B cell (primary cell): ENCODE results near the gene PDCD11. TPM values are rescaled to one million over a fixed set of nuclear protein-coding genes. Genes with fewer than 3 reads are reported as not detected.
"Not testable (repeated sequence)": the region's sequence is repeated elsewhere in the genome, so short reads cannot be mapped to it uniquely, and the experiment has no call there.

Experiments used
- ATAC-seq: fragments of 200-7000 bp; cut with Tn5 transposase; one replicate; pipeline ENCODE4 v1.10.0; 2021; ENCODE audit warnings: low read depth, mild to moderate bottlenecking, moderate number of reproducible peaks, moderate library complexity
- CTCF ChIA-PET: fragments of 350-600 bp; sonication (Branson Sonifier 250); formaldehyde crosslinking; loops from one replicate; lab custom pipeline; 2021; ENCODE audit warnings: antibody characterized with exemption, inconsistent platforms; lab: Charles Lee
- POLR2A ChIA-PET: fragments of 350-600 bp; sonication (Branson Sonifier 250); formaldehyde crosslinking; loops from one replicate; lab custom pipeline; 2021; ENCODE audit warnings: antibody characterized with exemption; lab: Charles Lee
- DNase-seq: peaks from one replicate; pipeline ENCODE4 v3.0.0; 2013
- H2AFZ ChIP-seq: 2 replicates; pipeline ENCODE4 v1.6.1; 2012; ENCODE audit warnings: mild to moderate bottlenecking, low read depth, low read length; ENCODE audit not compliant: insufficient read depth, poor library complexity, severe bottlenecking
- H3K27ac ChIP-seq, 2 donors: 1 replicate in 1 of 2; 2 replicates in 1 of 2; pipeline ENCODE4 v1.5.1; 2012 to 2013; ENCODE audit warnings: low read length in 2 of 2, mild to moderate bottlenecking in 2 of 2, moderate library complexity in 1 of 2
- H3K27me3 ChIP-seq, 4 experiments: fragments of 200-600 bp in 1 of 4; sonication (generic) in 1 of 4; replicated peaks in 1 of 4; 1 replicate in 2 of 4; 2 replicates in 2 of 4; pipeline versions ENCODE4 v1.6.1 to v1.7.0; 2013 to 2016; ENCODE audit warnings: low read length in 3 of 4, mild to moderate bottlenecking in 2 of 4, mixed read lengths in 1 of 4, moderate library complexity in 1 of 4; ENCODE audit not compliant: insufficient read depth in 4 of 4, control insufficient read depth in 3 of 4; ENCODE audit errors: control extremely low read depth in 1 of 4
- H3K36me3 ChIP-seq, 2 experiments: replicated peaks in 1 of 2; 1 replicate in 1 of 2; 2 replicates in 1 of 2; pipeline versions ENCODE4 v1.6.1 to v1.7.1; 2013; ENCODE audit warnings: low read length in 1 of 2; ENCODE audit not compliant: insufficient read depth in 2 of 2, control insufficient read depth in 1 of 2; ENCODE audit errors: control extremely low read depth in 1 of 2, extremely low read depth in 1 of 2
- H3K4me1 ChIP-seq, 2 donors: fragments of 200-600 bp in 1 of 2; sonication (generic) in 1 of 2; 1 replicate in 1 of 2; 2 replicates in 1 of 2; pipeline versions ENCODE4 v1.5.1 to v1.6.1; 2013 to 2017; ENCODE audit warnings: low read length in 2 of 2; ENCODE audit not compliant: control insufficient read depth in 2 of 2, insufficient read depth in 2 of 2
- H3K4me2 ChIP-seq: replicated peaks from 2 replicates; pipeline ENCODE3; 2012; ENCODE audit warnings: mild to moderate bottlenecking, low read depth, low read length; ENCODE audit not compliant: poor library complexity, severe bottlenecking
- H3K4me3 ChIP-seq, 5 experiments: fragments of 200-600 bp in 1 of 5; sonication (generic) in 1 of 5; 1 replicate in 3 of 5; 2 replicates in 2 of 5; pipeline versions ENCODE4 v1.5.1 to v1.7.0; 2011 to 2016; ENCODE audit warnings: low read length in 4 of 5, mild to moderate bottlenecking in 4 of 5, low read depth in 2 of 5, control low read depth in 1 of 5, moderate library complexity in 1 of 5; ENCODE audit not compliant: insufficient read depth in 1 of 5; ENCODE audit errors: control extremely low read depth in 1 of 5, extremely low read depth in 1 of 5
- H3K79me2 ChIP-seq: fragments of 200-600 bp; sonication (generic); one replicate; pipeline ENCODE4 v1.6.0; 2016; ENCODE audit warnings: low read length; ENCODE audit not compliant: control insufficient read depth, insufficient read depth
- H3K9ac ChIP-seq: fragments of 200-600 bp; sonication (generic); 2 replicates; pipeline ENCODE4 v1.6.1; 2017; ENCODE audit warnings: mild to moderate bottlenecking, low read length, moderate library complexity
- H3K9me3 ChIP-seq, 3 donors: one replicate each; pipeline versions ENCODE4 v1.6.1 to v1.7.1; 2013; ENCODE audit warnings: low read length in 2 of 3; ENCODE audit not compliant: control insufficient read depth in 2 of 3, insufficient read depth in 1 of 3; ENCODE audit errors: control extremely low read depth in 1 of 3
- H4K20me1 ChIP-seq: 2 replicates; pipeline ENCODE4 v1.6.0; 2012; ENCODE audit warnings: mild to moderate bottlenecking, low read length; ENCODE audit not compliant: insufficient read depth, control insufficient read depth, poor library complexity, severe bottlenecking
- H3K27ac Mint-ChIP-seq: one replicate; pipeline ENCODE4 v1.8.0; 2021; ENCODE audit warnings: mixed read lengths
- H3K27me3 Mint-ChIP-seq: one replicate; pipeline ENCODE4 v1.8.0; 2021; ENCODE audit warnings: mixed read lengths
- H3K4me1 Mint-ChIP-seq: one replicate; pipeline ENCODE4 v1.8.0; 2021; ENCODE audit warnings: mixed read lengths
- H3K4me3 Mint-ChIP-seq: one replicate; pipeline ENCODE4 v1.8.0; 2021; ENCODE audit warnings: mixed read lengths
- H3K9me3 Mint-ChIP-seq: one replicate; pipeline ENCODE4 v1.8.0; 2022; ENCODE audit warnings: mixed read lengths; ENCODE audit not compliant: insufficient read depth
- EZH2 ChIP-seq: IDR thresholded peaks from 2 replicates; pipeline ENCODE4 v1.6.1; 2012; ENCODE audit warnings: borderline replicate concordance, low read depth, mild to moderate bottlenecking, moderate library complexity, low read length; ENCODE audit not compliant: insufficient read depth, poor library complexity, severe bottlenecking
- WGBS: methylation state at CpG from one replicate; pipeline ENCODE4 v1.1.5; 2013; ENCODE audit warnings: missing lambda C conversion rate; ENCODE audit not compliant: insufficient coverage; 5-methylcytosine and 5-hydroxymethylcytosine counted together
- intact Hi-C: fragments of 100-400 bp; cut with micrococcal nuclease; formaldehyde crosslinking; loops from one replicate; pipeline ENCODE4 v1.10.0; 2022
- polyA plus RNA-seq: library from polyadenylated mRNA; depleted of rRNA; stranded (reverse); fragments of >200 nt; gene quantifications from 2 replicates; pipeline ENCODE4 v1.2.3, GENCODE V29; 2012
- total RNA-seq, 2 donors: library from RNA; stranded (reverse); fragments of 120-200 nt in 1 of 2; gene quantifications; 1 replicate in 1 of 2; 2 replicates in 1 of 2; pipeline versions ENCODE4 v1.2.3 to v1.2.4, GENCODE V29; 2013 to 2022
- TF ChIP-seq, protein P1 (sequence below): fragments of 200-600 bp; IDR thresholded peaks from one replicate; pipeline ENCODE4 v1.8.0; 2022; ENCODE audit warnings: antibody characterized with exemption, mild to moderate bottlenecking

Gene PDCD11
- total and polyA plus RNA-seq, 2 donors (not counting 1 experiment from before 2014, with no cell fraction given): 15.9 to 42.3 TPM

- DNase-seq, H3K79me2 ChIP-seq, H4K20me1 ChIP-seq, H3K9ac ChIP-seq, H3K4me2 ChIP-seq, H3K27ac Mint-ChIP-seq, H3K27me3 Mint-ChIP-seq, H3K27me3 ChIP-seq, H2AFZ ChIP-seq, H3K9me3 ChIP-seq, H3K9me3 Mint-ChIP-seq, H3K36me3 ChIP-seq, H3K4me3 ChIP-seq, H3K27ac ChIP-seq, ATAC-seq, H3K4me3 Mint-ChIP-seq: not testable (repeated sequence)
- H3K4me1 ChIP-seq: peaks cover 10 to 17% of the 10 kb centered on the region in 2 donors
- POLR2A ChIA-PET: interaction anchor here (0.7 kb wide), 1 partner anchor 70 kb away, joined by 4 read pairs; no protein-coding TSS in a partner anchor
- peaks cover 23% of the 10 kb centered on the region for H3K4me1 Mint-ChIP-seq
- CTCF ChIA-PET: interaction anchor here (1.0 to 12.2 kb wide), 8 partner anchors 12 to 571 kb away, joined by 3 to 345 read pairs (median 10); partner anchors contain the start of gene CALHM2
- intact Hi-C loops: loop anchor here (10.0 kb wide), 1 partner anchor 652 kb away; the partner anchor contains the start of gene CYP17A1
- 96% methylated on average over 6 of the region's 8 CpGs for WGBS
These were observed 90.4 kb downstream of the PDCD11 start for GRCh38 chr10:103486635-103487409.

- no peak overlapping the region for H2AFZ ChIP-seq
- no peak overlapping the region for H3K4me3 ChIP-seq
- H3K9me3 ChIP-seq: no peaks in the 10 kb centered on the region
- Mint-ChIP-seq H3K27me3 (peaks cover 11% of the 10 kb centered on the region), H3K27ac (no peak overlapping the region), H3K9me3 (no peaks in the 10 kb centered on the region), H3K4me3 (no peak overlapping the region), H3K4me1 (peaks cover 21% of the 10 kb centered on the region)
- ATAC-seq (no peak), DNase-seq (no peak)
- POLR2A ChIA-PET: interaction anchor here (0.7 kb wide), 1 partner anchor 70 kb away, joined by 4 read pairs; no protein-coding TSS in a partner anchor
- no peak overlapping the region for H3K27ac ChIP-seq
- WGBS: 86% methylated on average over 1 of the region's 2 CpGs
- H3K79me2 ChIP-seq: no peaks in the 10 kb centered on the region
- no peak for TF ChIP-seq EZH2
- TF ChIP-seq, protein P1, sequence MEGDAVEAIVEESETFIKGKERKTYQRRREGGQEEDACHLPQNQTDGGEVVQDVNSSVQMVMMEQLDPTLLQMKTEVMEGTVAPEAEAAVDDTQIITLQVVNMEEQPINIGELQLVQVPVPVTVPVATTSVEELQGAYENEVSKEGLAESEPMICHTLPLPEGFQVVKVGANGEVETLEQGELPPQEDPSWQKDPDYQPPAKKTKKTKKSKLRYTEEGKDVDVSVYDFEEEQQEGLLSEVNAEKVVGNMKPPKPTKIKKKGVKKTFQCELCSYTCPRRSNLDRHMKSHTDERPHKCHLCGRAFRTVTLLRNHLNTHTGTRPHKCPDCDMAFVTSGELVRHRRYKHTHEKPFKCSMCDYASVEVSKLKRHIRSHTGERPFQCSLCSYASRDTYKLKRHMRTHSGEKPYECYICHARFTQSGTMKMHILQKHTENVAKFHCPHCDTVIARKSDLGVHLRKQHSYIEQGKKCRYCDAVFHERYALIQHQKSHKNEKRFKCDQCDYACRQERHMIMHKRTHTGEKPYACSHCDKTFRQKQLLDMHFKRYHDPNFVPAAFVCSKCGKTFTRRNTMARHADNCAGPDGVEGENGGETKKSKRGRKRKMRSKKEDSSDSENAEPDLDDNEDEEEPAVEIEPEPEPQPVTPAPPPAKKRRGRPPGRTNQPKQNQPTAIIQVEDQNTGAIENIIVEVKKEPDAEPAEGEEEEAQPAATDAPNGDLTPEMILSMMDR: no peak
- H3K4me2 ChIP-seq: no peak overlapping the region
- CTCF ChIA-PET: interaction anchor here (3.2 to 12.2 kb wide), 3 partner anchors 35 to 71 kb away, joined by 25 to 345 read pairs (median 34); partner anchors contain the start of gene CALHM2
- H3K4me1 ChIP-seq: peaks cover 10 to 17% of the 10 kb centered on the region in 2 donors
- intact Hi-C loops: loop anchor here (10.0 kb wide), 1 partner anchor 653 kb away; the partner anchor contains the start of gene CYP17A1
- H4K20me1 ChIP-seq: no peaks in the 10 kb centered on the region
- H3K27me3 ChIP-seq: peaks cover 0 to 5% (median 0%) of the 10 kb centered on the region in 4 experiments
- H3K9ac ChIP-seq: no peak overlapping the region
- no peaks in the 10 kb centered on the region for H3K36me3 ChIP-seq
These were observed 90.9 kb downstream of the PDCD11 start for GRCh38 chr10:103487410-103487708.
